Transverse colon (tissue), 4 donors: ENCODE measurements around the gene FBXL13.

Experiments
- CTCF ChIP-seq, 5 experiments: fragments of 200-600 bp in 3 of 5; fragments of 450-650 bp in 2 of 5; sonication (generic) in 3 of 5; IDR thresholded peaks; 1 replicate in 2 of 5; 2 replicates in 3 of 5; pipeline ENCODE4 v1.5.1; 2016 to 2017; ENCODE audit warnings: antibody characterized with exemption in 5 of 5, inconsistent platforms in 3 of 5, mild to moderate bottlenecking in 2 of 5, moderate library complexity in 1 of 5
- POLR2A ChIP-seq: fragments of 450-650 bp; IDR thresholded peaks from one replicate; pipeline ENCODE4 v1.6.1; 2016; ENCODE audit warnings: antibody characterized with exemption, mild to moderate bottlenecking, moderate library complexity
- POLR2AphosphoS5 ChIP-seq, 3 donors: sonication (generic); formaldehyde crosslinking; IDR thresholded peaks; one replicate each; pipeline ENCODE4 v1.6.1; 2016; ENCODE audit warnings: antibody characterized with exemption in 3 of 3

GRCh38 chr7:102934239-102934638, 140.4 kb downstream of the FBXL13 start:
- TF ChIP-seq CTCF (IDR thresholded peaks at IDR 0.05) (no peak), POLR2AphosphoS5 (IDR thresholded peaks at IDR 0.05) (no peak), POLR2A (no peak)
